ENCODE results near the gene NME7. TPM values are rescaled to one million over a fixed set of nuclear protein-coding genes. Genes with fewer than 3 reads are reported as not detected.
A peak's percentile ranks its signal among the peaks of the same experiment; 100 is the strongest.
"Not testable (repeated sequence)": the region's sequence is repeated elsewhere in the genome, so short reads cannot be mapped to it uniquely, and the experiment has no call there.

Gene NME7
- total RNA-seq, 4 donors from 2014 or later, result 3.7 to 8.4 (median 5.5) TPM

DNA sequence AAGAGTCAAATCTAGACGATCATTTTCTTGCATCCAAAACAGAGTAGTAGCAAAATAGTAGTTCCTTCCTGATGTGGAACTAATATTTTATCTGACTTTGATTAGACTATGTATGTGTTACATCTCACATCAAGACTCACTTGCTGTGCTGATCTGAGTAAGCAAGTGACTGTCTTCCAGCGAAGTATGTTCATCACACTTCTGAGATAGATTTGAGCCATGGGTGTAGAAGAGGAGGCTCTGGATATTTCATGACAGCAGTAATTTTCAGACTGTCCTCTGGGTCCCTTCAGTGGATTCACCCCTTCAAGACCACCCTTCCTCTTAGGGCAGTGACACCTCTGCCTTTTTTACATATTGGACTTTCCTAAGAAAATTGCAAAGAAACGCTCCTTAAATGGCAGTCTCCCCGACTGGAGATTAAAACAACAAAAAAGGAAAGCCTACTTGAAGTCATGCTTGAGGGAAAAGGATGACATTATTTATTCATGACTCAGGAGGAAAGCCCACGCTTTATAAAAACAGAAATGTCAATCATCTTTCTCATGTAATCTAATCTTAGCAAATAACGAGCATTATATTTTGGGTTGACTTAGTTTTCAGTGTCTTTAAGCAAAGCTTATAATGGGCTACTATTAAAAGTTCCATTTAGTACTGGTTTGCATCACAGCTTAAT, 238.3 kb downstream of the NME7 start:
- peaks cover 10 to 40% of the 10 kb centered on the region in 2 donors for H3K4me1 ChIP-seq
- no peaks in the 10 kb centered on the region for H3K9me3 ChIP-seq
- TF ChIP-seq, protein P1, sequence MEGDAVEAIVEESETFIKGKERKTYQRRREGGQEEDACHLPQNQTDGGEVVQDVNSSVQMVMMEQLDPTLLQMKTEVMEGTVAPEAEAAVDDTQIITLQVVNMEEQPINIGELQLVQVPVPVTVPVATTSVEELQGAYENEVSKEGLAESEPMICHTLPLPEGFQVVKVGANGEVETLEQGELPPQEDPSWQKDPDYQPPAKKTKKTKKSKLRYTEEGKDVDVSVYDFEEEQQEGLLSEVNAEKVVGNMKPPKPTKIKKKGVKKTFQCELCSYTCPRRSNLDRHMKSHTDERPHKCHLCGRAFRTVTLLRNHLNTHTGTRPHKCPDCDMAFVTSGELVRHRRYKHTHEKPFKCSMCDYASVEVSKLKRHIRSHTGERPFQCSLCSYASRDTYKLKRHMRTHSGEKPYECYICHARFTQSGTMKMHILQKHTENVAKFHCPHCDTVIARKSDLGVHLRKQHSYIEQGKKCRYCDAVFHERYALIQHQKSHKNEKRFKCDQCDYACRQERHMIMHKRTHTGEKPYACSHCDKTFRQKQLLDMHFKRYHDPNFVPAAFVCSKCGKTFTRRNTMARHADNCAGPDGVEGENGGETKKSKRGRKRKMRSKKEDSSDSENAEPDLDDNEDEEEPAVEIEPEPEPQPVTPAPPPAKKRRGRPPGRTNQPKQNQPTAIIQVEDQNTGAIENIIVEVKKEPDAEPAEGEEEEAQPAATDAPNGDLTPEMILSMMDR (IDR thresholded peaks at IDR 0.05 in 4 of 5, conservative IDR thresholded peaks at IDR 0.05 in 1 of 5), result no peak
- no peak for TF ChIP-seq POLR2A (IDR thresholded peaks at IDR 0.05)
- peak overlapping the region; percentile 53 to 99 (median 58) for H3K27ac ChIP-seq
- H3K27me3 ChIP-seq, result no peaks in the 10 kb centered on the region
- ATAC-seq, result no peak
- peaks cover 0 to 76% of the 10 kb centered on the region in 2 donors for H3K36me3 ChIP-seq
- DNase-seq, result no peak
- intact Hi-C loops (cut with DNase I; ENCODE audit: low total_unique reads), result no loop called here
- in situ Hi-C loops (cut with MboI; ENCODE audit: low sequenced_read_pairs in 4 of 4), result no loop called here
- H3K4me3 ChIP-seq, result no peak overlapping the region

DNA sequence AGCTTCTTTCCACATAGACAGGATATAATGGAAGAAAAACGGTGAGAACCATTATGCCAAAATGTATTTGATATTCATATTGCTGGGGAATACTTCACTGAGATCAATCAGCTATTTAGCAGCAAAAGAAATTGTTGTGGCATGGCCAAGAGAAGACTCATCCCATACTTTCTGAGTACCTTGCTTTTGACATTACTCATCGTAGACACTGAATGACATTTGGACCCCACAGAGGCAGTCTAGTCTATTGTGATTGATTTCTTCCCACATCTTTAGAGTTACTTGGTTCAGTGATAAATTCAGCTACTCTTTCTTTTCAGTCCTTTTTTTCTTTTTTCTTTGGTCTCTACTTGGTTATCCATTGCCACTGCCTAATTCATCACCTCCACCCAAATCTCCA, 239.0 kb downstream of the NME7 start:
- peak overlapping the region; percentile 53 to 99 (median 58) for H3K27ac ChIP-seq

DNA sequence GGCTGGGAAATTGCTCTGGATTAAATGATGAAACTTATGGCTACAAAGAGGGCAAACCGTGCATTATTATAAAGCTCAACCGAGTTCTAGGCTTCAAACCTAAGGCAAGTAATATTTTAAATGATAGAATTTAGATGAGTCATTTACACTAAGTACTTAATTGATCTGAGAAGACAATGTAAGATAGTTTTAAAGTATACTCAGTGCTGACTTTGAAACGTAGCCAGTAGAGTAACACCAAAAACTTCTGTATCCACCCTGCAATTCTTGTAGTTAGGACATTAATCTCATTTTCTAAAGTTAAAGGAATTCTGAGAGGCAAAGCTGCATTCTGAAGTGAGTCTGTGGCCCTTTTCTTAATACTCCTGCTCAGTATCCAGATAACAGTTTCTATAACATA, 240.3 kb downstream of the NME7 start:
- Histone ChIP-seq H3K27me3 (no peaks in the 10 kb centered on the region), H3K4me1 (peaks cover 16 to 46% of the 10 kb centered on the region in 2 donors), H3K4me3 (no peak overlapping the region), H3K36me3 (peaks cover 0 to 86% of the 10 kb centered on the region in 2 donors), H3K27ac (peak overlapping the region; percentile 51 to 99 (median 61)), H3K9me3 (no peaks in the 10 kb centered on the region)
- DNase-seq (no peak), ATAC-seq (no peak)
- no peak for TF ChIP-seq POLR2A (IDR thresholded peaks at IDR 0.05)
- TF ChIP-seq, protein P1 (IDR thresholded peaks at IDR 0.05 in 4 of 5, conservative IDR thresholded peaks at IDR 0.05 in 1 of 5), result no peak
- intact Hi-C loops (cut with DNase I; ENCODE audit: low total_unique reads) (no loop called here), in situ Hi-C loops (cut with MboI; ENCODE audit: low sequenced_read_pairs in 4 of 4) (no loop called here)

More for the DNA sequence above, 239.0 kb downstream of the NME7 start:
- DNase-seq (no peak), ATAC-seq (no peak)
- H3K4me3 ChIP-seq, result no peak overlapping the region
- H3K4me1 ChIP-seq, result peaks cover 10 to 45% of the 10 kb centered on the region in 2 donors
- TF ChIP-seq, protein P1 (IDR thresholded peaks at IDR 0.05 in 4 of 5, conservative IDR thresholded peaks at IDR 0.05 in 1 of 5), result no peak
- TF ChIP-seq POLR2A (IDR thresholded peaks at IDR 0.05), result no peak
- no peaks in the 10 kb centered on the region for H3K9me3 ChIP-seq
- in situ Hi-C loops (cut with MboI; ENCODE audit: low sequenced_read_pairs in 4 of 4), result no loop called here
- peaks cover 0 to 82% of the 10 kb centered on the region in 2 donors for H3K36me3 ChIP-seq
- intact Hi-C loops (cut with DNase I; ENCODE audit: low total_unique reads), result no loop called here
- H3K27me3 ChIP-seq, result no peaks in the 10 kb centered on the region

DNA sequence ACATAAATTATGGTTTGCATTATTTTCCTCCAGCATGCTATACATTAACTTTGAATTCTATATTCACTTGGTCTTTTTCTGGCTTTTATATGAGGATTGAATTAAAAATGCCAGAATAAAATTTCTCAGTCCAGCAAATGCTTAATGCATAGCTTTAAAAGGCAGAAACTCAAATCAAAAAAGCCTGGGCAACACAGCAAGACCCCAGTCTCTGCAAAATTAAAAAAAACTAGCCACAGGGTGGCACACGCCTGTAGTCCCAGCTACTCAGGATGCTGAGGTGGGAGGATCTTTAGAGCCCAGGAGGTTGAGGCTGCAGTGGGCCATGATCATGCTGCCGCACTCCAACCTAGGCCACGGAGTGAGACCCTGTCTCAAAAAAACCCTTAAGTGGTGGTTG, 241.3 kb downstream of the NME7 start:
- H3K4me3 ChIP-seq, result no peak overlapping the region
- H3K36me3 ChIP-seq, result peaks cover 0 to 85% of the 10 kb centered on the region in 2 donors
- H3K27me3 ChIP-seq, result no peaks in the 10 kb centered on the region
- H3K4me1 ChIP-seq, result peaks cover 20 to 53% of the 10 kb centered on the region in 2 donors
- TF ChIP-seq, protein P1 (IDR thresholded peaks at IDR 0.05 in 4 of 5, conservative IDR thresholded peaks at IDR 0.05 in 1 of 5), result no peak
- TF ChIP-seq POLR2A (IDR thresholded peaks at IDR 0.05), result no peak
- H3K27ac ChIP-seq, result peak overlapping the region; percentile 51 to 99 (median 61)
- no peaks in the 10 kb centered on the region for H3K9me3 ChIP-seq
- intact Hi-C loops (cut with DNase I; ENCODE audit: low total_unique reads), result no loop called here
- in situ Hi-C loops (cut with MboI; ENCODE audit: low sequenced_read_pairs in 4 of 4), result no loop called here
- ATAC-seq (no peak), DNase-seq (no peak)

DNA sequence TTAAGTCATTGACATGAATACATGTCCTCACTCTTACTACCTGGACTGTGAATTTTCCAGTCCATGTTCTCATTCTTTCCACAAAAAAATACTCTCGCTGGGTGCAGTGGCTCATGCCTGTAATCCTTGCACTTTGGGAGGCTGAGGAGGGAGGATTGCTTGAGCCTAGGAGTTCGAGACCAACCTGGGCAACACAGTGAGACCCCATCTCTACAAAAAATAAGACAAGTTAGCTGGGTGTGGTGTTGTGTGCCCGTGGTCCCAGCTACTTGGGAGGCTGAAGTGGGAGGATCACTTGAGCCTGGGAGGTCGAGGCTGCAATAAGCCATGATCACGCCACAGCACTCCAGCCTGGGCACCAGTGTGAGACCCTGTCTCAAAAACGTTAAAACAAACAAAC, 242.0 kb downstream of the NME7 start:
- H3K36me3 ChIP-seq, result peaks cover 0 to 83% of the 10 kb centered on the region in 2 donors
- H3K4me1 ChIP-seq, result peaks cover 20 to 56% of the 10 kb centered on the region in 2 donors
- intact Hi-C loops (cut with DNase I; ENCODE audit: low total_unique reads); H3K9me3 ChIP-seq; H3K27me3 ChIP-seq; ATAC-seq; in situ Hi-C loops (cut with MboI; ENCODE audit: low sequenced_read_pairs in 4 of 4); H3K4me3 ChIP-seq; DNase-seq: not testable (repeated sequence)
- peak overlapping the region; percentile 51 to 99 (median 58) for H3K27ac ChIP-seq

All from gastrocnemius medialis (tissue), 4 donors.